HepG2 (cell line): ENCODE measurements around the gene UST.

Source experiments
- CTCF ChIP-seq: sonication (generic); formaldehyde crosslinking; IDR thresholded peaks from 2 replicates; pipeline ENCODE4 v1.5.0; 2020; ENCODE audit warnings: mild to moderate bottlenecking, missing genetic modification reagents, moderate library complexity
- EZH2 ChIP-seq: conservative IDR thresholded peaks from 2 replicates; pipeline ENCODE4 v1.6.1; 2012; ENCODE audit warnings: mild to moderate bottlenecking, low read depth, low read length, moderate library complexity
- FOXJ3 ChIP-seq: sonication (generic); formaldehyde crosslinking; IDR thresholded peaks from 2 replicates; pipeline ENCODE4 v1.4.0; 2020; ENCODE audit warnings: missing genetic modification reagents, mild to moderate bottlenecking, borderline replicate concordance
- KLF6 ChIP-seq: IDR thresholded peaks from 2 replicates; pipeline ENCODE4 v1.8.0; 2016; ENCODE audit warnings: missing biosample characterization, missing genetic modification reagents
- MYNN ChIP-seq: sonication (generic); formaldehyde crosslinking; IDR thresholded peaks from 2 replicates; pipeline ENCODE4 v1.4.0; 2020; ENCODE audit warnings: mild to moderate bottlenecking, low read depth, missing genetic modification reagents
- POLR2G ChIP-seq: fragments of 200-400 bp; formaldehyde crosslinking; IDR thresholded peaks from 2 replicates; pipeline ENCODE4 v1.6.1; 2018; ENCODE audit warnings: mild to moderate bottlenecking, low read depth, low read length, moderate library complexity
- RAD21 ChIP-seq: fragments of 450-650 bp; formaldehyde crosslinking; IDR thresholded peaks from 2 replicates; pipeline ENCODE4 v1.5.0; 2020; ENCODE audit warnings: mild to moderate bottlenecking
- RXRB ChIP-seq: IDR thresholded peaks from 2 replicates; pipeline ENCODE4 v1.6.1; 2016; ENCODE audit warnings: borderline replicate concordance, missing genetic modification reagents, missing compliant biosample characterization
- ZBTB44 ChIP-seq: sonication (generic); formaldehyde crosslinking; IDR thresholded peaks from 2 replicates; pipeline ENCODE4 v1.4.0; 2020; ENCODE audit warnings: missing genetic modification reagents

- TF ChIP-seq ZBTB44: no peak
- no peak for TF ChIP-seq FOXJ3 (CRISPR knock-in tag)
- no peak for TF ChIP-seq EZH2
- no peak for TF ChIP-seq KLF6 (CRISPR knock-in tag)
- no peak for TF ChIP-seq RAD21
- TF ChIP-seq CTCF: no peak
- TF ChIP-seq POLR2G: no peak
- no peak for TF ChIP-seq RXRB (CRISPR knock-in tag)
- TF ChIP-seq MYNN (CRISPR knock-in tag): no peak
These were observed 139.4 kb downstream of the UST start for GRCh38 chr6:148885925-148886845.
